A549 (cell line): Measurements from ENCODE around the gene OPRD1.

Source experiments
- CTCF ChIP-seq: fragments of >200 bp; sonication (Bioruptor Twin); formaldehyde crosslinking; IDR thresholded peaks from 3 replicates; pipeline ENCODE4 v1.5.1; 2016
- HMGXB4 ChIP-seq: fragments of 250-450 bp; sonication (Bioruptor Pico); IDR thresholded peaks from 2 replicates; pipeline ENCODE4 v1.5.0; 2021; ENCODE audit warnings: mild to moderate bottlenecking, moderate library complexity, borderline replicate concordance
- POLR2A ChIP-seq: IDR thresholded peaks from 2 replicates; pipeline ENCODE4 v1.6.1; 2012; ENCODE audit warnings: mild to moderate bottlenecking, low read length

GRCh38 chr1:28781305-28781704 lies 30.7 kb upstream of the OPRD1 start:
- TF ChIP-seq POLR2A (no peak), CTCF (no peak), HMGXB4 (no peak)
